ENCODE results near the gene C16orf95. TPM values are rescaled to one million over a fixed set of nuclear protein-coding genes. Genes with fewer than 3 reads are reported as not detected.

C16orf95 gene
- total and polyA plus RNA-seq, 2 donors (not counting 1 experiment from before 2014, with no cell fraction given), result 1.5 to 2.5 TPM

DNA sequence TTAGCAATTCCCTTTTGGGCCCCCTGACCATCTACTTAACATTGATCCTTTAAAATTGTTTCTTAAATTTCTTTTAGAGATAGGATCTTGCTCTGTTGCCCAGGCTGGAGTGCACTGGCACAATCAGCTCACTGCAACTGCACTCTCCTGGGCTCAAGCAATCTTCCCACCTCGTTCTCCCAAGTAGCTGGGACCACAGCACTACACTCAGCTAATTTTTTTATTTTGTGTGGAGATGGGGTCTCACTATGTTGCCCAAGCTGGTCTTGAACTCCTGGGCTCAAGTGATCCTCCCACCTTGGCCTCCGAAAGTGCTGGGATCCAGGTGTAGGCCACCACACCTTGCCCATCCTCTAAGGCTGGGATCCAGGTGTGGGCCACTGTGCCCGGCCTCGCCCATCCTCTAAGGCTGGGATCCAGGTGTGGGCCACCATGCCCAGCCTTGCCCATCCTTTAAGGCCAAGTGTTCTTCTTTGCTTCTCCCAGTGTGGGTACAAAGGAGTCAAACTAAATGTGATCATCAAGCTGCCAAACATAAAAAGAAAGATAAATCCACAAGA is 13.2 kb downstream of the C16orf95 start:
- CTCF ChIA-PET, result no interaction called here

DNA sequence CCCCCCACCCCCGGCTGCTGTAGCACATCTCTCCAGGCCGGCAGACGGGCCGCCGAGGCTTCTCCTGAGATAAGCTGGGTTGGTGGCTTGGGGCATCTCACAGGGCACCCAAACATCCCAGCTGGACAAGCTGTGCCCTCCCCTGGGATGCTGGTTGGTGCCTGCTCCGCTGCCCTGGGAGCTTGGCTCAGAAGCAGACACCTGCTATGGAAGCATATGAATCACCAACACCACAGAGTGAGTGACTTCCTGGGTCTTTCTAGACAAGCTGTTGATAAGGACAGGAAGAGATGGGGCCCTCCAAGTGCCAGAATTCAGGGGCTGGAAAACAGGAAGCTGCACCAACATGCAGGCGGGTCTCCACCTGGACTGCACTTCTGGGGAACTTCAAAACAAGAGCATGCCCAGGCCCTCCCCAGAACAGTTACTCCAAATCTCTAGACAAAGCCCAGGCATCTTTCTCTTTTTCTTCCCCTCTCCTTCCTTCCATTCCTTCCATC is 13.7 kb downstream of the C16orf95 start:
- Mint-ChIP-seq H3K27me3 (no peaks in the 10 kb centered on the region), H3K27ac (no peak overlapping the region), H3K4me3 (no peak overlapping the region), H3K4me1 (no peaks in the 10 kb centered on the region), H3K9me3 (ENCODE audit: insufficient read depth) (no peaks in the 10 kb centered on the region)
- no peak overlapping the region for H3K4me3 ChIP-seq (ENCODE audit: control extremely low read depth in 1 of 5, extremely low read depth in 1 of 5, insufficient read depth in 1 of 5, low read depth in 2 of 5, low read length in 4 of 5)
- H3K27ac ChIP-seq (ENCODE audit: low read length in 2 of 2), result no peak overlapping the region
- WGBS (ENCODE audit: insufficient coverage), result 57% methylated on average over 2 of the region's 7 CpGs
- DNase-seq (no peak), ATAC-seq (ENCODE audit: low read depth) (no peak)
- H3K4me2 ChIP-seq (replicated peaks; ENCODE audit: low read depth, low read length, poor library complexity, severe bottlenecking), result no peak overlapping the region
- TF ChIP-seq EZH2 (IDR thresholded peaks at IDR 0.05; ENCODE audit: borderline replicate concordance, insufficient read depth, low read depth, low read length, poor library complexity, severe bottlenecking), result no peak
- TF ChIP-seq, protein P1, sequence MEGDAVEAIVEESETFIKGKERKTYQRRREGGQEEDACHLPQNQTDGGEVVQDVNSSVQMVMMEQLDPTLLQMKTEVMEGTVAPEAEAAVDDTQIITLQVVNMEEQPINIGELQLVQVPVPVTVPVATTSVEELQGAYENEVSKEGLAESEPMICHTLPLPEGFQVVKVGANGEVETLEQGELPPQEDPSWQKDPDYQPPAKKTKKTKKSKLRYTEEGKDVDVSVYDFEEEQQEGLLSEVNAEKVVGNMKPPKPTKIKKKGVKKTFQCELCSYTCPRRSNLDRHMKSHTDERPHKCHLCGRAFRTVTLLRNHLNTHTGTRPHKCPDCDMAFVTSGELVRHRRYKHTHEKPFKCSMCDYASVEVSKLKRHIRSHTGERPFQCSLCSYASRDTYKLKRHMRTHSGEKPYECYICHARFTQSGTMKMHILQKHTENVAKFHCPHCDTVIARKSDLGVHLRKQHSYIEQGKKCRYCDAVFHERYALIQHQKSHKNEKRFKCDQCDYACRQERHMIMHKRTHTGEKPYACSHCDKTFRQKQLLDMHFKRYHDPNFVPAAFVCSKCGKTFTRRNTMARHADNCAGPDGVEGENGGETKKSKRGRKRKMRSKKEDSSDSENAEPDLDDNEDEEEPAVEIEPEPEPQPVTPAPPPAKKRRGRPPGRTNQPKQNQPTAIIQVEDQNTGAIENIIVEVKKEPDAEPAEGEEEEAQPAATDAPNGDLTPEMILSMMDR (IDR thresholded peaks at IDR 0.05), result no peak
- no peaks in the 10 kb centered on the region for H3K4me1 ChIP-seq (ENCODE audit: control insufficient read depth in 2 of 2, insufficient read depth in 2 of 2, low read length in 2 of 2)
- no peaks in the 10 kb centered on the region for H3K27me3 ChIP-seq (replicated peaks in 1 of 4; ENCODE audit: control extremely low read depth in 1 of 4, control insufficient read depth in 3 of 4, insufficient read depth in 4 of 4, low read length in 3 of 4)
- H4K20me1 ChIP-seq (ENCODE audit: control insufficient read depth, insufficient read depth, low read length, poor library complexity, severe bottlenecking), result no peaks in the 10 kb centered on the region
- H2AFZ ChIP-seq (ENCODE audit: insufficient read depth, low read depth, low read length, poor library complexity, severe bottlenecking), result no peak overlapping the region
- CTCF ChIA-PET, result no interaction called here
- POLR2A ChIA-PET, result no interaction called here
- H3K9ac ChIP-seq (ENCODE audit: low read length), result no peak overlapping the region
- H3K9me3 ChIP-seq (ENCODE audit: control extremely low read depth in 1 of 3, control insufficient read depth in 2 of 3, insufficient read depth in 1 of 3, low read length in 2 of 3), result peaks cover 0 to 6% (median 0%) of the 10 kb centered on the region in 3 donors
- no peaks in the 10 kb centered on the region for H3K36me3 ChIP-seq (replicated peaks in 1 of 2; ENCODE audit: control extremely low read depth in 1 of 2, control insufficient read depth in 1 of 2, extremely low read depth in 1 of 2, insufficient read depth in 2 of 2, low read length in 1 of 2)
- H3K79me2 ChIP-seq (ENCODE audit: control insufficient read depth, insufficient read depth, low read length), result no peaks in the 10 kb centered on the region
- intact Hi-C loops (cut with micrococcal nuclease), result no loop called here

More for the DNA sequence above, 13.2 kb downstream of the C16orf95 start:
- 93% methylated on average over 3 of the region's 4 CpGs for WGBS (ENCODE audit: insufficient coverage)
- Mint-ChIP-seq H3K27me3 (no peaks in the 10 kb centered on the region), H3K9me3 (ENCODE audit: insufficient read depth) (no peaks in the 10 kb centered on the region), H3K4me1 (no peaks in the 10 kb centered on the region), H3K4me3 (no peak overlapping the region), H3K27ac (no peak overlapping the region)
- no peak overlapping the region for H3K4me2 ChIP-seq (replicated peaks; ENCODE audit: low read depth, low read length, poor library complexity, severe bottlenecking)
- no peak for ATAC-seq (ENCODE audit: low read depth)
- intact Hi-C loops (cut with micrococcal nuclease), result no loop called here
- peaks cover 0 to 6% (median 0%) of the 10 kb centered on the region in 3 donors for H3K9me3 ChIP-seq (ENCODE audit: control extremely low read depth in 1 of 3, control insufficient read depth in 2 of 3, insufficient read depth in 1 of 3, low read length in 2 of 3)
- DNase-seq, result no peak
- H3K9ac ChIP-seq (ENCODE audit: low read length), result no peak overlapping the region
- no peaks in the 10 kb centered on the region for H4K20me1 ChIP-seq (ENCODE audit: control insufficient read depth, insufficient read depth, low read length, poor library complexity, severe bottlenecking)
- POLR2A ChIA-PET, result no interaction called here
- TF ChIP-seq, protein P1 (IDR thresholded peaks at IDR 0.05), result no peak
- no peak for TF ChIP-seq EZH2 (IDR thresholded peaks at IDR 0.05; ENCODE audit: borderline replicate concordance, insufficient read depth, low read depth, low read length, poor library complexity, severe bottlenecking)
- H3K4me1 ChIP-seq (ENCODE audit: control insufficient read depth in 2 of 2, insufficient read depth in 2 of 2, low read length in 2 of 2), result no peaks in the 10 kb centered on the region
- H3K79me2 ChIP-seq (ENCODE audit: control insufficient read depth, insufficient read depth, low read length), result no peaks in the 10 kb centered on the region
- no peaks in the 10 kb centered on the region for H3K27me3 ChIP-seq (replicated peaks in 1 of 4; ENCODE audit: control extremely low read depth in 1 of 4, control insufficient read depth in 3 of 4, insufficient read depth in 4 of 4, low read length in 3 of 4)
- no peak overlapping the region for H2AFZ ChIP-seq (ENCODE audit: insufficient read depth, low read depth, low read length, poor library complexity, severe bottlenecking)
- H3K4me3 ChIP-seq (ENCODE audit: control extremely low read depth in 1 of 5, extremely low read depth in 1 of 5, insufficient read depth in 1 of 5, low read depth in 2 of 5, low read length in 4 of 5), result no peak overlapping the region
- no peaks in the 10 kb centered on the region for H3K36me3 ChIP-seq (replicated peaks in 1 of 2; ENCODE audit: control extremely low read depth in 1 of 2, control insufficient read depth in 1 of 2, extremely low read depth in 1 of 2, insufficient read depth in 2 of 2, low read length in 1 of 2)
- no peak overlapping the region for H3K27ac ChIP-seq (ENCODE audit: low read length in 2 of 2)

Measured in B cell (primary cell).